IMR-90 (cell line): ENCODE results near the gene CREB5. TPM values are rescaled to one million over a fixed set of nuclear protein-coding genes. Genes with fewer than 3 reads are reported as not detected.
A peak's percentile ranks its signal among the peaks of the same experiment; 100 is the strongest.

Source experiments
- ATAC-seq: fragments of 200-7000 bp; cut with Tn5 transposase; 2 replicates; pipeline ENCODE4 v1.9.1; 2020; ENCODE audit warnings: low read depth, mild to moderate bottlenecking, moderate library complexity
- BruUV-seq: library from RNA; stranded (reverse); fragments of 400-500 nt; replicated peaks from 2 replicates; lab custom pipeline; 2021; lab: Mats Ljungman, UMichigan
- CTCF ChIA-PET: fragments of 300-600 bp; formaldehyde crosslinking; extraction: SDS; loops from one replicate; lab custom pipeline; 2021; ENCODE audit warnings: antibody characterized with exemption; lab: Yijun Ruan, JAX
- POLR2A ChIA-PET: fragments of 300-600 bp; sonication (Branson Sonifier 250); formaldehyde crosslinking; loops from one replicate; lab custom pipeline; 2022; ENCODE audit warnings: antibody characterized with exemption; ENCODE audit not compliant: unreplicated experiment; lab: Charles Lee
- DNase-seq: peaks from one replicate; pipeline ENCODE4 v3.0.0; 2013
- H2AFZ ChIP-seq: replicated peaks from 2 replicates; pipeline ENCODE3; 2013; ENCODE audit warnings: low read length, mild to moderate bottlenecking; ENCODE audit not compliant: poor library complexity
- H2AK5ac ChIP-seq: 2 replicates; pipeline ENCODE4 v1.6.1; 2013; ENCODE audit warnings: low read depth, low read length, inconsistent platforms
- H2AK9ac ChIP-seq: replicated peaks from 2 replicates; pipeline ENCODE3; 2013; ENCODE audit warnings: mild to moderate bottlenecking, low read depth, low read length, moderate library complexity; ENCODE audit not compliant: poor library complexity
- H2BK120ac ChIP-seq: 2 replicates; pipeline ENCODE4 v1.6.1; 2013; ENCODE audit warnings: low read depth, low read length, inconsistent platforms
- H2BK15ac ChIP-seq: 3 replicates; pipeline ENCODE4 v1.6.1; 2013; ENCODE audit warnings: low read depth, low read length, inconsistent platforms
- H2BK20ac ChIP-seq: 2 replicates; pipeline ENCODE4 v1.6.1; 2013; ENCODE audit warnings: low read depth, mild to moderate bottlenecking, inconsistent platforms, low read length, moderate library complexity
- H2BK5ac ChIP-seq: 2 replicates; pipeline ENCODE4 v1.6.1; 2013; ENCODE audit warnings: mild to moderate bottlenecking, low read depth, low read length, inconsistent platforms; ENCODE audit not compliant: poor library complexity, severe bottlenecking
- H3K14ac ChIP-seq: replicated peaks from 2 replicates; pipeline ENCODE4 v1.6.1; 2013; ENCODE audit warnings: low read depth, low read length, inconsistent platforms
- H3K18ac ChIP-seq: 2 replicates; pipeline ENCODE4 v1.6.1; 2013; ENCODE audit warnings: low read depth, low read length, control low read depth
- H3K23ac ChIP-seq: 2 replicates; pipeline ENCODE4 v1.6.1; 2013; ENCODE audit warnings: low read depth, low read length, inconsistent platforms
- H3K27ac ChIP-seq: 2 replicates; pipeline ENCODE4 v1.5.1; 2013; ENCODE audit warnings: mild to moderate bottlenecking, control low read depth, low read length; ENCODE audit not compliant: insufficient read depth
- H3K27me3 ChIP-seq: 2 replicates; pipeline ENCODE4 v1.6.1; 2013; ENCODE audit warnings: low read length; ENCODE audit not compliant: control insufficient read depth, insufficient read depth
- H3K36me3 ChIP-seq: 2 replicates; pipeline ENCODE4 v1.6.1; 2013; ENCODE audit warnings: low read length, mixed read lengths; ENCODE audit not compliant: control insufficient read depth, insufficient read depth
- H3K4ac ChIP-seq: 2 replicates; pipeline ENCODE4 v1.6.1; 2013; ENCODE audit warnings: low read depth, low read length, inconsistent platforms
- H3K4me1 ChIP-seq: 2 replicates; pipeline ENCODE4 v1.6.1; 2013; ENCODE audit warnings: low read length, mixed read lengths; ENCODE audit not compliant: control insufficient read depth, insufficient read depth
- H3K4me2 ChIP-seq: 2 replicates; pipeline ENCODE4 v1.6.1; 2013; ENCODE audit warnings: low read depth, mild to moderate bottlenecking, control low read depth, low read length, moderate library complexity
- H3K4me3 ChIP-seq: 2 replicates; pipeline ENCODE4 v1.5.1; 2013; ENCODE audit warnings: low read depth, mild to moderate bottlenecking, control low read depth, low read length, moderate library complexity; ENCODE audit not compliant: insufficient read depth
- H3K56ac ChIP-seq: 2 replicates; pipeline ENCODE4 v1.6.1; 2013; ENCODE audit warnings: low read length, inconsistent platforms; ENCODE audit not compliant: insufficient read depth; ENCODE audit errors: extremely low read depth
- H3K79me1 ChIP-seq, 2 experiments: 2 replicates each; pipeline ENCODE4 v1.6.1; 2013; ENCODE audit warnings: low read length in 2 of 2, inconsistent platforms in 1 of 2, low read depth in 1 of 2
- H3K9ac ChIP-seq: 2 replicates; pipeline ENCODE4 v1.6.1; 2013; ENCODE audit warnings: low read depth, low read length, control low read depth
- H3K9me1 ChIP-seq: 2 replicates; pipeline ENCODE4 v1.6.1; 2013; ENCODE audit warnings: low read length, inconsistent platforms; ENCODE audit not compliant: insufficient read depth
- H3K9me3 ChIP-seq: 2 replicates; pipeline ENCODE4 v1.6.1; 2013; ENCODE audit warnings: low read length; ENCODE audit not compliant: control insufficient read depth, insufficient read depth
- H4K20me1 ChIP-seq: 2 replicates; pipeline ENCODE4 v1.6.1; 2013; ENCODE audit warnings: low read length, inconsistent platforms; ENCODE audit not compliant: insufficient read depth
- H4K5ac ChIP-seq: 2 replicates; pipeline ENCODE4 v1.6.1; 2013; ENCODE audit warnings: mild to moderate bottlenecking, low read depth, low read length, control low read depth
- H4K8ac ChIP-seq, 2 experiments: 2 replicates each; pipeline ENCODE4 v1.6.1; 2013; ENCODE audit warnings: low read depth in 2 of 2, low read length in 2 of 2, control low read depth in 1 of 2, inconsistent platforms in 1 of 2
- H4K91ac ChIP-seq: 2 replicates; pipeline ENCODE4 v1.6.1; 2013; ENCODE audit warnings: low read depth, low read length, inconsistent platforms; ENCODE audit not compliant: insufficient read depth
- BHLHE40 ChIP-seq: fragments of 150-350 bp; IDR thresholded peaks from 2 replicates; pipeline ENCODE4 v1.6.1; 2016; ENCODE audit warnings: mild to moderate bottlenecking, low read depth, low read length
- FOS ChIP-seq: fragments of 150-350 bp; IDR thresholded peaks from 2 replicates; pipeline ENCODE4 v1.6.1; 2016; ENCODE audit warnings: low read depth, low read length
- MAFK ChIP-seq: IDR thresholded peaks from 2 replicates; pipeline ENCODE4 v1.6.1; 2012; ENCODE audit warnings: low read depth, low read length, improper control_type of control experiment
- MAZ ChIP-seq: IDR thresholded peaks from 2 replicates; pipeline ENCODE4 v1.6.1; 2012; ENCODE audit warnings: low read depth, mild to moderate bottlenecking, low read length, improper control_type of control experiment, moderate library complexity, borderline replicate concordance
- MXI1 ChIP-seq: IDR thresholded peaks from 2 replicates; pipeline ENCODE4 v1.6.1; 2012; ENCODE audit warnings: low read depth, mild to moderate bottlenecking, low read length, moderate library complexity, borderline replicate concordance
- POLR2A ChIP-seq: IDR thresholded peaks from 2 replicates; pipeline ENCODE4 v1.6.1; 2012; ENCODE audit warnings: mild to moderate bottlenecking, low read depth, low read length
- RAD21 ChIP-seq: IDR thresholded peaks from 2 replicates; pipeline ENCODE4 v1.6.1; 2012; ENCODE audit warnings: low read length, improper control_type of control experiment
- RFX5 ChIP-seq: IDR thresholded peaks from 2 replicates; pipeline ENCODE4 v1.8.0; 2012; ENCODE audit warnings: low read depth, mild to moderate bottlenecking, low read length, moderate library complexity
- WGBS, 2 experiments: methylation state at CpG; one replicate each; pipeline versions ENCODE4 v1.1.5 to v1.1.7; 2013; ENCODE audit warnings: missing lambda C conversion rate in 2 of 2; ENCODE audit not compliant: insufficient read length in 1 of 2; ENCODE audit errors: extremely low coverage in 2 of 2; 5-methylcytosine and 5-hydroxymethylcytosine counted together
- dilution Hi-C: fragments of 300-500 bp; cut with HindIII; formaldehyde crosslinking; loops from one replicate; pipeline ENCODE4 v1.14.3; 2018; ENCODE audit warnings: low sequenced_read_pairs; ENCODE audit not compliant: unreplicated experiment
- in situ Hi-C: fragments of 300-500 bp; cut with MboI; formaldehyde crosslinking; loops from 3 replicates; pipeline ENCODE4 v1.14.3; 2019; ENCODE audit warnings: low sequenced_read_pairs, inconsistent platforms, mixed read lengths
- intact Hi-C: fragments of 100-400 bp; cut with micrococcal nuclease; formaldehyde crosslinking; loops from 2 replicates; pipeline ENCODE4 v1.10.0; 2022
- polyA plus RNA-seq, 3 experiments: library from polyadenylated mRNA; depleted of rRNA; stranded (reverse); fragments of >200 nt; gene quantifications; 2 replicates each; pipeline ENCODE4 v1.2.3, GENCODE V29; 2012; ENCODE audit warnings: low replicate concordance in 1 of 3
- total RNA-seq: library from RNA; depleted of rRNA; stranded (reverse); fragments of >200 nt; gene quantifications from 2 replicates; pipeline ENCODE4 v1.2.3, GENCODE V29; 2012
- TF ChIP-seq, protein P1 (sequence below): fragments of 150-350 bp; IDR thresholded peaks from 2 replicates; pipeline ENCODE4 v1.6.1; 2017; ENCODE audit warnings: mild to moderate bottlenecking, antibody characterized with exemption, low read length, low read depth
- TF ChIP-seq, protein P2 (sequence below): conservative IDR thresholded peaks from 2 replicates; pipeline ENCODE4 v1.5.1; 2012; ENCODE audit warnings: mild to moderate bottlenecking, low read depth, low read length, improper control_type of control experiment

CREB5 gene
- total and polyA plus RNA-seq, 2 of the 4 experiments (the other 2 are of a cell fraction): 7.3 to 13.1 TPM

DNA sequence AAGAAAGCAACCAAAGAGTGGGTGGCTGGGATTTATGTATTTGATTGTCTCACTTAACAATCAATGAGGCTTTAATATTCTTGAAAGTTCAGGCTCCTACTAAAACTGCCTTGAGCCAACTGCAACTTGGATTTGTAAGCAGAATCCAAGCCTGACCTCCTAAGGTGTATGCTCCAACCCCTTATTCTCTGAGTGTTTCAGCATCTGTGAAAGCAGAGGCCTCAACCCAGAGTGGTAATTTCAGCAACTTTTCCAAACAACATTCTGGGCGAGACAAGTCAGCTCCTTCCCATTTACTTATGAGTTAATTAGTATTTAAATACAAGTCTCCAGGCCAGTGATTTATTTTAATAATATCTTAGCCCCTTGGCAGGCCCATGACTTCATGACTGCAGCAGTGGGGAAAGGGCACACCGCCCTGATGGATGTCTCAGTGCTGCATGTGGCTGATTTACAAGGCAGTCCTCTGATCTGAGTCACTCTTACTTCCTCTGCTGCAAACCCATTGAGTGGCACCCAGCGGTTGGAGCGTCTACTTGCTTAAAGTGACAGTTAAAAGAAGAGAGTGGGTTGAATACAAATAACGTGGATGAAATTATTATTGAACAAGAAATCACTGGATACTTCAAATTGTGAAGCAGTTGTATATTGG is 336.7 kb downstream of the CREB5 start:
- no peak overlapping the region for H3K27ac ChIP-seq
- BruUV-seq: no TSS peak
- TF ChIP-seq MAFK: no peak
- TF ChIP-seq, protein P1, sequence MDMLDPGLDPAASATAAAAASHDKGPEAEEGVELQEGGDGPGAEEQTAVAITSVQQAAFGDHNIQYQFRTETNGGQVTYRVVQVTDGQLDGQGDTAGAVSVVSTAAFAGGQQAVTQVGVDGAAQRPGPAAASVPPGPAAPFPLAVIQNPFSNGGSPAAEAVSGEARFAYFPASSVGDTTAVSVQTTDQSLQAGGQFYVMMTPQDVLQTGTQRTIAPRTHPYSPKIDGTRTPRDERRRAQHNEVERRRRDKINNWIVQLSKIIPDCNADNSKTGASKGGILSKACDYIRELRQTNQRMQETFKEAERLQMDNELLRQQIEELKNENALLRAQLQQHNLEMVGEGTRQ: no peak
- TF ChIP-seq BHLHE40: 0 out of 2 replicates have a peak, but pooled peaks have one; percentile 24
- TF ChIP-seq POLR2A: no peak
- TF ChIP-seq MXI1: no peak
- TF ChIP-seq RFX5: no peak
- TF ChIP-seq RAD21: no peak
- TF ChIP-seq, protein P2, sequence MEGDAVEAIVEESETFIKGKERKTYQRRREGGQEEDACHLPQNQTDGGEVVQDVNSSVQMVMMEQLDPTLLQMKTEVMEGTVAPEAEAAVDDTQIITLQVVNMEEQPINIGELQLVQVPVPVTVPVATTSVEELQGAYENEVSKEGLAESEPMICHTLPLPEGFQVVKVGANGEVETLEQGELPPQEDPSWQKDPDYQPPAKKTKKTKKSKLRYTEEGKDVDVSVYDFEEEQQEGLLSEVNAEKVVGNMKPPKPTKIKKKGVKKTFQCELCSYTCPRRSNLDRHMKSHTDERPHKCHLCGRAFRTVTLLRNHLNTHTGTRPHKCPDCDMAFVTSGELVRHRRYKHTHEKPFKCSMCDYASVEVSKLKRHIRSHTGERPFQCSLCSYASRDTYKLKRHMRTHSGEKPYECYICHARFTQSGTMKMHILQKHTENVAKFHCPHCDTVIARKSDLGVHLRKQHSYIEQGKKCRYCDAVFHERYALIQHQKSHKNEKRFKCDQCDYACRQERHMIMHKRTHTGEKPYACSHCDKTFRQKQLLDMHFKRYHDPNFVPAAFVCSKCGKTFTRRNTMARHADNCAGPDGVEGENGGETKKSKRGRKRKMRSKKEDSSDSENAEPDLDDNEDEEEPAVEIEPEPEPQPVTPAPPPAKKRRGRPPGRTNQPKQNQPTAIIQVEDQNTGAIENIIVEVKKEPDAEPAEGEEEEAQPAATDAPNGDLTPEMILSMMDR: 0 out of 2 replicates have a peak, but pooled peaks have one; percentile 3
- no peak for TF ChIP-seq MAZ
- no peak for TF ChIP-seq FOS
- intact Hi-C loops (no loop called here), dilution Hi-C loops (no loop called here), in situ Hi-C loops (no loop called here)
- no peak overlapping the region for H3K4me3 ChIP-seq
- H3K9me1 ChIP-seq: 0 out of 2 replicates have a peak, but pooled peaks cover 1% of the 10 kb centered on the region
- no peaks in the 10 kb centered on the region for H3K27me3 ChIP-seq
- no peak overlapping the region for H2AK9ac ChIP-seq
- 0 out of 2 replicates have a peak, but pooled peaks cover 3% of the 10 kb centered on the region for H4K20me1 ChIP-seq
- DNase-seq: peak; percentile 71
- no peak overlapping the region for H3K23ac ChIP-seq
- peaks cover 2% of the 10 kb centered on the region for H3K4me1 ChIP-seq
- no peak overlapping the region for H2BK20ac ChIP-seq
- no peak overlapping the region for H2BK5ac ChIP-seq
- H3K14ac ChIP-seq: no peak overlapping the region
- POLR2A ChIA-PET: no interaction called here
- CTCF ChIA-PET: no interaction called here
- H3K56ac ChIP-seq: no peak overlapping the region
- H4K5ac ChIP-seq: no peak overlapping the region
- H3K4me2 ChIP-seq: no peak overlapping the region
- WGBS, 2 experiments: no CpG with 5 or more reads among the region's 5 CpGs
- H3K36me3 ChIP-seq: no peaks in the 10 kb centered on the region
- no peak overlapping the region for H3K18ac ChIP-seq
- no peak overlapping the region for H2AK5ac ChIP-seq
- H3K9me3 ChIP-seq: no peaks in the 10 kb centered on the region
- H3K79me1 ChIP-seq: no peaks in the 10 kb centered on the region
- H2BK120ac ChIP-seq: no peak overlapping the region
- peak; percentile 67 for ATAC-seq
- H3K4ac ChIP-seq: no peak overlapping the region
- no peak overlapping the region for H4K91ac ChIP-seq
- H3K9ac ChIP-seq: no peak overlapping the region
- no peak overlapping the region for H4K8ac ChIP-seq
- no peak overlapping the region for H2AFZ ChIP-seq
- H2BK15ac ChIP-seq: no peak overlapping the region
